Measurements from ENCODE around the gene ARL4C. TPM values are rescaled to one million over a fixed set of nuclear protein-coding genes. Genes with fewer than 3 reads are reported as not detected.

ARL4C gene
- total and polyA plus RNA-seq, 2 of the 8 experiments (the other 6 are each of a cell fraction or from before 2014, with no cell fraction given): 7.0 to 16.9 TPM

DNA sequence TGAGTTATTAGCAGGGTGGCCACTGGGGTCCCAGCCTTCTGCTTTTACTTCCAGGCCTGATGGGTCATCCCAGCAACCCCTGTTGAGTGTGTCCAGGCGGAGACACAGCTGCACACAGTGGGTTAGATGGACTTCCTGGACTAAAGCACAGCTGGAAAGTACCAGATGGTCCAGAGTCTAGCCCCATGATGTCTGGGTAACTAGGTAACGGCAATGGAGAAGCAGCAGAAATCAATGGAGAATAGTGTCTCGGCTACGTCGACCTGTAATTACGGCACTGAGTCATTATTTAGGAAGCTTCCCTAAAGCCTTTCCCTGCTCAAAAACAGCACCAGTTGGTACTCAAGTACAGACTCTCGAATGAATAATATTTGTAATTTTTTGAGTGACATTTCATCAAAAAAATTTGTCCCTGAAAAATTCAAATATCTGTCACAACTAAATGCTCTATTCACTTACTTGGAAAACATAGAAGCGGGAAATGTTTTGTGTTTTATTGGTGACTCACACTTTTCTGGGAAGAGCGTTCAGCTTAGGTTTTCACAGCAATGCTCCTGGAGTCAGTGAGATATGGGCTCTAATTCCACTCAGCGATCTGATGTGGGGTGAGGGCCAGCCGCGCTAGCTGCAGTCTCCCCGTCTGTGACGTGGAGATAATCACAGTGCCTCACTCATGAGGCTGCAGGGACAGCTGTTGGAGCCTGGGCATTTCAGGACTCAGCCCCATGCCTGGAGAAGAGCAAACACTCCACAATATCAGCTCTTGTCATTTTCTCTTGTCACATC is 16.2 kb upstream of the ARL4C start (continued):
- TF ChIP-seq BCL11A (IDR thresholded peaks at IDR 0.05; ENCODE audit: low read depth in 2 of 2, low read length in 2 of 2) (no peak), SIRT6 (IDR thresholded peaks at IDR 0.05; ENCODE audit: low read length) (no peak), CBX8 (IDR thresholded peaks at IDR 0.05; ENCODE audit: borderline replicate concordance, low read depth, low read length) (no peak), TEAD4 (IDR thresholded peaks at IDR 0.05; ENCODE audit: low read depth, low read length) (no peak), TAF1 (IDR thresholded peaks at IDR 0.05; ENCODE audit: low read depth, low read length) (no peak), SP4 (IDR thresholded peaks at IDR 0.05; ENCODE audit: low read length) (no peak), GABPA (IDR thresholded peaks at IDR 0.05; ENCODE audit: borderline replicate concordance, insufficient read depth, low read length) (no peak)
